H1 (cell line): Measurements from ENCODE around the gene L3MBTL2. TPM values are rescaled to one million over a fixed set of nuclear protein-coding genes. Genes with fewer than 3 reads are reported as not detected.

ENCODE experiments used
- CTCF ChIA-PET: fragments of 300-600 bp; sonication (Branson Sonifier 250); formaldehyde crosslinking; loops from one replicate; lab custom pipeline; 2021; ENCODE audit not compliant: partially characterized antibody; lab: Charles Lee
- POLR2A ChIA-PET: fragments of 300-600 bp; sonication (Branson Sonifier 250); formaldehyde crosslinking; loops from one replicate; lab custom pipeline; 2021; ENCODE audit warnings: inconsistent platforms; ENCODE audit not compliant: partially characterized antibody; lab: Charles Lee
- DNase-seq, 2 experiments: peaks; one replicate each; pipeline versions ENCODE4 v3.0.0 to v3.0.0-alpha.2; 2010 to 2022; ENCODE audit warnings: low spot score in 2 of 2, low read depth in 1 of 2, mixed read lengths in 1 of 2
- FAIRE-seq: peaks from 2 replicates; lab custom pipeline; 2011; peaks lifted over from hg19 to GRCh38; lab: Jason Lieb, UNC
- H2AFZ ChIP-seq: 2 replicates; pipeline ENCODE4 v1.8.1; 2012; ENCODE audit warnings: low read length, inconsistent platforms
- H2AK5ac ChIP-seq: 2 replicates; pipeline ENCODE4 v1.6.1; 2013; ENCODE audit warnings: low read depth, low read length
- H2BK120ac ChIP-seq: replicated peaks from 2 replicates; pipeline ENCODE3; 2013; ENCODE audit warnings: low read depth, low read length, inconsistent platforms
- H2BK12ac ChIP-seq: 2 replicates; pipeline ENCODE4 v1.6.1; 2013; ENCODE audit warnings: low read depth, low read length
- H2BK15ac ChIP-seq: 2 replicates; pipeline ENCODE4 v1.6.1; 2013; ENCODE audit warnings: low read length
- H2BK20ac ChIP-seq: 2 replicates; pipeline ENCODE4 v1.6.1; 2013; ENCODE audit warnings: low read length
- H2BK5ac ChIP-seq: 2 replicates; pipeline ENCODE4 v1.6.1; 2013; ENCODE audit warnings: low read depth, low read length
- H3K14ac ChIP-seq: 2 replicates; pipeline ENCODE4 v1.6.1; 2013; ENCODE audit warnings: inconsistent platforms; ENCODE audit not compliant: insufficient read length
- H3K18ac ChIP-seq: 2 replicates; pipeline ENCODE4 v1.6.1; 2013; ENCODE audit warnings: low read length; ENCODE audit errors: extremely low read depth
- H3K23ac ChIP-seq: 2 replicates; pipeline ENCODE4 v1.6.1; 2013; ENCODE audit warnings: inconsistent platforms; ENCODE audit not compliant: insufficient read length
- H3K23me2 ChIP-seq: 2 replicates; pipeline ENCODE4 v1.6.1; 2013; ENCODE audit warnings: low read depth, low read length
- H3K27ac ChIP-seq: 2 replicates; pipeline ENCODE4 v1.6.1; 2011; ENCODE audit warnings: low read depth, low read length, inconsistent platforms
- H3K27me3 ChIP-seq, 4 experiments: replicated peaks in 1 of 4; 1 replicate in 1 of 4; 2 replicates in 3 of 4; pipeline versions ENCODE4 v1.6.1 to v1.8.1; 2011 to 2013; ENCODE audit warnings: low read length in 3 of 4, mild to moderate bottlenecking in 3 of 4, inconsistent platforms in 2 of 4, mixed read lengths in 2 of 4, moderate library complexity in 1 of 4; ENCODE audit not compliant: control insufficient read depth in 3 of 4, insufficient read depth in 3 of 4; ENCODE audit errors: extremely low read depth in 1 of 4
- H3K36me3 ChIP-seq, 4 experiments: 2 replicates each; pipeline versions ENCODE4 v1.6.1 to v1.8.1; 2011 to 2013; ENCODE audit warnings: mild to moderate bottlenecking in 4 of 4, low read length in 3 of 4, moderate library complexity in 2 of 4, control low read depth in 1 of 4, inconsistent platforms in 1 of 4; ENCODE audit not compliant: insufficient read depth in 4 of 4, control insufficient read depth in 2 of 4
- H3K4ac ChIP-seq: replicated peaks from 2 replicates; pipeline ENCODE3; 2013; ENCODE audit warnings: low read length, low read depth, mixed read lengths, inconsistent platforms; ENCODE audit not compliant: insufficient read length
- H3K4me1 ChIP-seq, 4 experiments: replicated peaks in 1 of 4; 1 replicate in 1 of 4; 2 replicates in 3 of 4; pipeline versions ENCODE4 v1.6.1 to v1.8.1; 2011 to 2013; ENCODE audit warnings: low read length in 3 of 4, inconsistent platforms in 2 of 4, mixed read lengths in 1 of 4; ENCODE audit not compliant: insufficient read depth in 4 of 4, control insufficient read depth in 3 of 4
- H3K4me2 ChIP-seq, 2 experiments: 2 replicates each; pipeline versions ENCODE4 v1.6.1 to v1.8.1; 2011 to 2013; ENCODE audit warnings: low read depth in 2 of 2, low read length in 2 of 2, control low read depth in 1 of 2, inconsistent platforms in 1 of 2, mild to moderate bottlenecking in 1 of 2; ENCODE audit not compliant: insufficient read depth in 1 of 2
- H3K4me3 ChIP-seq, 4 experiments: fragments of 200-600, 300-600 bp in 1 of 4; sonication (generic), shearing (Covaris generic), sonication (Bioruptor Twin) in 1 of 4; 2 replicates each; pipeline versions ENCODE4 v1.5.1 to v1.8.1; 2011 to 2016; ENCODE audit warnings: low read length in 4 of 4, low read depth in 3 of 4, control low read depth in 2 of 4, inconsistent platforms in 2 of 4, mild to moderate bottlenecking in 2 of 4, mixed read lengths in 1 of 4, moderate library complexity in 1 of 4; ENCODE audit not compliant: insufficient read depth in 2 of 4; ENCODE audit errors: extremely low read depth in 1 of 4
- H3K56ac ChIP-seq: replicated peaks from 2 replicates; pipeline ENCODE3; 2013; ENCODE audit warnings: low read depth, mild to moderate bottlenecking, mixed read lengths, low read length, inconsistent platforms; ENCODE audit not compliant: insufficient read length
- H3K79me1 ChIP-seq: 2 replicates; pipeline ENCODE4 v1.6.1; 2013; ENCODE audit warnings: low read depth, low read length, control low read depth
- H3K79me2 ChIP-seq, 2 experiments: 2 replicates each; pipeline versions ENCODE4 v1.6.1 to v1.8.1; 2012 to 2013; ENCODE audit warnings: low read length in 2 of 2, mild to moderate bottlenecking in 2 of 2, inconsistent platforms in 1 of 2; ENCODE audit not compliant: insufficient read depth in 2 of 2, control insufficient read depth in 1 of 2
- H3K9ac ChIP-seq, 4 experiments: replicated peaks in 1 of 4; 1 replicate in 1 of 4; 2 replicates in 3 of 4; pipeline versions ENCODE4 v1.6.1 to v1.8.1; 2011 to 2013; ENCODE audit warnings: low read depth in 3 of 4, low read length in 3 of 4, control low read depth in 2 of 4, mild to moderate bottlenecking in 2 of 4, moderate library complexity in 2 of 4, inconsistent platforms in 1 of 4; ENCODE audit errors: extremely low read depth in 1 of 4
- H3K9me3 ChIP-seq, 2 experiments: 2 replicates each; pipeline versions ENCODE4 v1.6.1 to v1.8.1; 2012 to 2013; ENCODE audit warnings: mild to moderate bottlenecking in 2 of 2, moderate library complexity in 2 of 2, control low read depth in 1 of 2, inconsistent platforms in 1 of 2, low read depth in 1 of 2, low read length in 1 of 2, mixed read lengths in 1 of 2; ENCODE audit not compliant: insufficient read depth in 2 of 2
- H4K20me1 ChIP-seq, 2 experiments: replicated peaks in 1 of 2; 2 replicates each; pipeline versions ENCODE3 to v1.8.1; 2011 to 2013; ENCODE audit warnings: inconsistent platforms in 2 of 2, low read length in 2 of 2, mild to moderate bottlenecking in 1 of 2; ENCODE audit not compliant: insufficient read depth in 2 of 2, control insufficient read depth in 1 of 2
- H4K5ac ChIP-seq: 2 replicates; pipeline ENCODE4 v1.6.1; 2013; ENCODE audit warnings: low read length, low read depth, mixed read lengths, inconsistent platforms; ENCODE audit not compliant: insufficient read length
- H4K8ac ChIP-seq: 2 replicates; pipeline ENCODE4 v1.8.0; 2013; ENCODE audit warnings: mild to moderate bottlenecking, moderate library complexity, low read length, inconsistent platforms; ENCODE audit not compliant: insufficient read depth; ENCODE audit errors: extremely low read depth
- H4K91ac ChIP-seq: replicated peaks from 2 replicates; pipeline ENCODE3; 2013; ENCODE audit warnings: low read length, mixed read lengths, inconsistent platforms; ENCODE audit not compliant: insufficient read length
- BCL11A ChIP-seq, 2 experiments: IDR thresholded peaks; one replicate each; pipeline ENCODE4 v1.6.1; 2011; ENCODE audit warnings: low read depth in 2 of 2, low read length in 2 of 2, mild to moderate bottlenecking in 2 of 2
- BRCA1 ChIP-seq: IDR thresholded peaks from 2 replicates; pipeline ENCODE4 v1.6.1; 2012; ENCODE audit warnings: low read depth, low read length, improper control_type of control experiment
- CBX5 ChIP-seq: fragments of 300-800, 300-1000 bp; sonication (generic); IDR thresholded peaks from 2 replicates; pipeline ENCODE4 v1.7.1; 2016; ENCODE audit warnings: antibody characterized with exemption, low read length, low read depth
- CHD2 ChIP-seq: IDR thresholded peaks from 2 replicates; pipeline ENCODE4 v1.6.1; 2012; ENCODE audit warnings: low read length, improper control_type of control experiment
- RXRA ChIP-seq: IDR thresholded peaks from 2 replicates; pipeline ENCODE4 v1.6.1; 2011; ENCODE audit warnings: low read depth, mild to moderate bottlenecking, low read length, moderate library complexity; ENCODE audit not compliant: insufficient read depth
- SIN3A ChIP-seq, 2 experiments: IDR thresholded peaks in 1 of 2; conservative IDR thresholded peaks in 1 of 2; 2 replicates each; pipeline ENCODE4 v1.6.1; 2011 to 2012; ENCODE audit warnings: low read length in 2 of 2, improper control_type of control experiment in 1 of 2, low read depth in 1 of 2, mild to moderate bottlenecking in 1 of 2
- WGBS, 2 experiments: shearing (Covaris generic) in 1 of 2; methylation state at CpG; one replicate each; pipeline versions ENCODE4 v1.1.6 to v1.1.7; 2013 to 2015; ENCODE audit warnings: low lambda C conversion rate in 2 of 2, mixed read lengths in 2 of 2, inconsistent platforms in 1 of 2, low coverage in 1 of 2, missing lambda C conversion rate in 1 of 2; ENCODE audit not compliant: insufficient replicate concordance in 2 of 2, insufficient coverage in 1 of 2, insufficient read length in 1 of 2; ENCODE audit errors: extremely low coverage in 1 of 2, missing lambda C conversion rate in 1 of 2; 5-methylcytosine and 5-hydroxymethylcytosine counted together
- polyA plus RNA-seq, 7 experiments: library from polyadenylated mRNA; depleted of rRNA in 3 of 7; stranded (reverse) in 5 of 7; unstranded in 2 of 7; fragments of >200 nt in 5 of 7; fragments of 200-250 nt in 2 of 7; gene quantifications; 1 replicate in 5 of 7; 2 replicates in 1 of 7; 4 replicates in 1 of 7; pipeline versions ENCODE4 v1.2.1 to v1.2.3, GENCODE V29; 2011 to 2013; ENCODE audit warnings: missing spikeins in 2 of 7, mixed read lengths in 2 of 7
- total RNA-seq: library from RNA; stranded (reverse); fragmentation: NEBNext Ultra II Directional; extraction: Animal tissue kit (Norgen Biotek cat#: 25700); gene quantifications from 2 replicates; pipeline ENCODE4 v1.2.1, GENCODE V29; 2021
- TF ChIP-seq, protein P1 (sequence below): IDR thresholded peaks from 2 replicates; pipeline ENCODE4 v1.6.1; 2012; ENCODE audit warnings: inconsistent platforms
- TF ChIP-seq, protein P2 (sequence below): IDR thresholded peaks from 2 replicates; pipeline ENCODE4 v1.6.1; 2011; ENCODE audit warnings: low read length, improper control_type of control experiment

L3MBTL2 gene
- total and polyA plus RNA-seq, 2 of the 8 experiments (the other 6 are each of a cell fraction or from before 2014, with no cell fraction given): 23.9 to 24.9 TPM

GRCh38 chr22:41215409-41215808 lies 10.3 kb downstream of the L3MBTL2 start:
- H3K4me3 ChIP-seq: no peak overlapping the region
- peaks cover 7 to 30% (median 11%) of the 10 kb centered on the region in 4 experiments; a peak in 7 of 8 replicates for H3K36me3 ChIP-seq
- no peaks in the 10 kb centered on the region for H3K79me2 ChIP-seq
- H2AFZ ChIP-seq: no peak overlapping the region
- no peaks in the 10 kb centered on the region for H4K20me1 ChIP-seq
- no peak overlapping the region for H2BK15ac ChIP-seq
- FAIRE-seq (no peak), DNase-seq (no peak)
- no peaks in the 10 kb centered on the region for H3K79me1 ChIP-seq
- no peak overlapping the region for H3K18ac ChIP-seq
- ChIA-PET POLR2A (interaction anchor here (1.1 to 2.0 kb wide), 3 partner anchors 11 to 206 kb away, joined by 3 to 8 read pairs (median 4); no protein-coding TSS in a partner anchor), CTCF (no interaction called here)
- H3K4ac ChIP-seq: no peak overlapping the region
- H3K23ac ChIP-seq: no peak overlapping the region
- WGBS, 2 experiments: 93% methylated on average over 10 of the region's 10 CpGs; no CpG with 5 or more reads in 1 of the 2 experiments
- H4K91ac ChIP-seq: no peak overlapping the region
- H2AK5ac ChIP-seq: no peak overlapping the region
- H2BK20ac ChIP-seq: no peak overlapping the region
- no peaks in the 10 kb centered on the region for H3K23me2 ChIP-seq
- H3K14ac ChIP-seq: no peak overlapping the region
- H3K56ac ChIP-seq: no peak overlapping the region
- H3K27ac ChIP-seq: no peak overlapping the region
- H3K9me3 ChIP-seq: no peaks in the 10 kb centered on the region; a peak in 2 of 4 replicates
- TF ChIP-seq, protein P1, sequence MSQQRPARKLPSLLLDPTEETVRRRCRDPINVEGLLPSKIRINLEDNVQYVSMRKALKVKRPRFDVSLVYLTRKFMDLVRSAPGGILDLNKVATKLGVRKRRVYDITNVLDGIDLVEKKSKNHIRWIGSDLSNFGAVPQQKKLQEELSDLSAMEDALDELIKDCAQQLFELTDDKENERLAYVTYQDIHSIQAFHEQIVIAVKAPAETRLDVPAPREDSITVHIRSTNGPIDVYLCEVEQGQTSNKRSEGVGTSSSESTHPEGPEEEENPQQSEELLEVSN: no peak
- TF ChIP-seq CBX5 (no peak), RXRA (no peak), BCL11A (IDR thresholded peaks at IDR 0.05; ENCODE audit: low read depth in 2 of 2, low read length in 2 of 2) (no peak), SIN3A (conservative IDR thresholded peaks at IDR 0.05 in 1 of 2, IDR thresholded peaks at IDR 0.05 in 1 of 2; ENCODE audit: low read depth in 1 of 2, low read length in 2 of 2) (no peak), CHD2 (no peak), BRCA1 (no peak)
- TF ChIP-seq, protein P2, sequence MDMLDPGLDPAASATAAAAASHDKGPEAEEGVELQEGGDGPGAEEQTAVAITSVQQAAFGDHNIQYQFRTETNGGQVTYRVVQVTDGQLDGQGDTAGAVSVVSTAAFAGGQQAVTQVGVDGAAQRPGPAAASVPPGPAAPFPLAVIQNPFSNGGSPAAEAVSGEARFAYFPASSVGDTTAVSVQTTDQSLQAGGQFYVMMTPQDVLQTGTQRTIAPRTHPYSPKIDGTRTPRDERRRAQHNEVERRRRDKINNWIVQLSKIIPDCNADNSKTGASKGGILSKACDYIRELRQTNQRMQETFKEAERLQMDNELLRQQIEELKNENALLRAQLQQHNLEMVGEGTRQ: no peak
- H2BK120ac ChIP-seq: no peak overlapping the region
- H2BK5ac ChIP-seq: no peak overlapping the region
- H4K8ac ChIP-seq: no peak overlapping the region
- H3K4me1 ChIP-seq: peaks cover 0 to 12% (median 6%) of the 10 kb centered on the region in 4 experiments; a peak in 6 of 7 replicates
- no peak overlapping the region for H4K5ac ChIP-seq
- no peak overlapping the region for H3K4me2 ChIP-seq
- H3K27me3 ChIP-seq: no peaks in the 10 kb centered on the region
- H3K9ac ChIP-seq: no peak overlapping the region
- no peak overlapping the region for H2BK12ac ChIP-seq
